ENCODE data around the gene ITPKC.

The ITPKC gene

DNA sequence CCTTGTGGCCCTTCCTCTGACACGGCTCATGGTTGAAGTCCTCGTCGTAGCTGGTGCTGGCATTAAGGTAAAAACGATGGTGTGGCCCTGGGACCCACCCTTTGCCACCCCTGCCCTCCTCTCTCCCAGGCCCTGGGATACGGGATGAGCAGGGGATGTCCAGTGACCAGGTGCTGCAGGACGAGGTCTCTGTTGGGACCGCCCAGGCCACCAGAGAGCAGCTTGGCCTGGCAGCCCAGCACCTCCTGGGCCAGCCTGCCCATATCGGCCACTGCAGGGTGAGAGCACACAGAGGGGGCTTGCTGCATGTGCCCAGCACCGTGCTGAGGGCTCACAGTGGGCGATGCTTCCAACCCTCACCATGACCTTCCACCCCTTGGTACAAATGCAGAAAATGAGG is 27.0 kb downstream of the ITPKC start:
- H3K36me3 ChIP-seq (ENCODE audit: control insufficient read depth in 4 of 4, insufficient read depth in 4 of 4, low read length in 3 of 4) = peaks cover 0 to 17% (median 11%) of the 10 kb centered on the region in 4 experiments
- peaks cover 0 to 6% (median 0%) of the 10 kb centered on the region in 4 experiments for H3K4me1 ChIP-seq (ENCODE audit: control extremely low read depth in 1 of 4, control insufficient read depth in 4 of 4, insufficient read depth in 4 of 4, low read length in 3 of 4)
- 98% methylated on average over 10 of the region's 10 CpGs for WGBS (ENCODE audit: insufficient coverage)
- ChIA-PET CTCF (interaction anchor here (0.6 to 1.5 kb wide), 6 partner anchors 8 to 76 kb away, joined by 3 to 4 read pairs (median 3); no protein-coding TSS in a partner anchor), POLR2A (interaction anchor here (0.6 kb wide), 1 partner anchor 24 kb away, joined by 3 read pairs; no protein-coding TSS in a partner anchor)
- H3K9me3 ChIP-seq (ENCODE audit: control extremely low read depth in 1 of 5, control insufficient read depth in 4 of 5, insufficient read depth in 2 of 5, low read depth in 1 of 5, low read length in 4 of 5) = no peaks in the 10 kb centered on the region
- H3K27me3 ChIP-seq (replicated peaks in 2 of 5; ENCODE audit: control insufficient read depth in 4 of 5, insufficient read depth in 5 of 5, low read length in 4 of 5) = no peaks in the 10 kb centered on the region
- no peak overlapping the region for H3K4me3 ChIP-seq (ENCODE audit: control insufficient read depth in 1 of 7, extremely low read depth in 1 of 7, insufficient read depth in 4 of 7, low read depth in 2 of 7, low read length in 6 of 7)
- DNase-seq = no peak
- H3K27ac ChIP-seq (ENCODE audit: insufficient read depth in 1 of 2, low read depth in 1 of 2, low read length in 2 of 2, poor library complexity in 1 of 2, severe bottlenecking in 2 of 2) = no peak overlapping the region

GRCh38 chr19:40744554-40745401 is 27.9 kb downstream of the ITPKC start:
- no peaks in the 10 kb centered on the region for H3K9me3 ChIP-seq (ENCODE audit: control extremely low read depth in 1 of 5, control insufficient read depth in 4 of 5, insufficient read depth in 2 of 5, low read depth in 1 of 5, low read length in 4 of 5)
- POLR2A ChIA-PET = interaction anchor here (0.6 kb wide), 1 partner anchor 23 kb away, joined by 3 read pairs; no protein-coding TSS in a partner anchor
- H3K27me3 ChIP-seq (replicated peaks in 2 of 5; ENCODE audit: control insufficient read depth in 4 of 5, insufficient read depth in 5 of 5, low read length in 4 of 5) = no peaks in the 10 kb centered on the region
- H3K4me3 ChIP-seq (ENCODE audit: control insufficient read depth in 1 of 7, extremely low read depth in 1 of 7, insufficient read depth in 4 of 7, low read depth in 2 of 7, low read length in 6 of 7) = no peak overlapping the region
- DNase-seq = no peak
- H3K27ac ChIP-seq (ENCODE audit: insufficient read depth in 1 of 2, low read depth in 1 of 2, low read length in 2 of 2, poor library complexity in 1 of 2, severe bottlenecking in 2 of 2) = no peak overlapping the region
- H3K4me1 ChIP-seq (ENCODE audit: control extremely low read depth in 1 of 4, control insufficient read depth in 4 of 4, insufficient read depth in 4 of 4, low read length in 3 of 4) = peaks cover 2 to 14% (median 7%) of the 10 kb centered on the region in 4 experiments
- WGBS (ENCODE audit: insufficient coverage) = 89% methylated on average over 11 of the region's 17 CpGs
- CTCF ChIA-PET = interaction anchor here (1.0 to 1.4 kb wide), 3 partner anchors 12 to 75 kb away, joined by 3 read pairs; no protein-coding TSS in a partner anchor
- peaks cover 0 to 8% (median 4%) of the 10 kb centered on the region in 4 experiments for H3K36me3 ChIP-seq (ENCODE audit: control insufficient read depth in 4 of 4, insufficient read depth in 4 of 4, low read length in 3 of 4)

GRCh38 chr19:40745402-40745780 is 28.5 kb downstream of the ITPKC start:
- CTCF ChIA-PET = no interaction called here
- Histone ChIP-seq H3K36me3 (ENCODE audit: control insufficient read depth in 4 of 4, insufficient read depth in 4 of 4, low read length in 3 of 4) (peaks cover 0 to 3% (median 1%) of the 10 kb centered on the region in 4 experiments), H3K9me3 (ENCODE audit: control extremely low read depth in 1 of 5, control insufficient read depth in 4 of 5, insufficient read depth in 2 of 5, low read depth in 1 of 5, low read length in 4 of 5) (no peaks in the 10 kb centered on the region), H3K4me1 (ENCODE audit: control extremely low read depth in 1 of 4, control insufficient read depth in 4 of 4, insufficient read depth in 4 of 4, low read length in 3 of 4) (peaks cover 3 to 18% (median 12%) of the 10 kb centered on the region in 4 experiments), H3K27me3 (replicated peaks in 2 of 5; ENCODE audit: control insufficient read depth in 4 of 5, insufficient read depth in 5 of 5, low read length in 4 of 5) (no peaks in the 10 kb centered on the region), H3K4me3 (ENCODE audit: control insufficient read depth in 1 of 7, extremely low read depth in 1 of 7, insufficient read depth in 4 of 7, low read depth in 2 of 7, low read length in 6 of 7) (no peak overlapping the region), H3K27ac (ENCODE audit: insufficient read depth in 1 of 2, low read depth in 1 of 2, low read length in 2 of 2, poor library complexity in 1 of 2, severe bottlenecking in 2 of 2) (no peak overlapping the region)
- POLR2A ChIA-PET = no interaction called here
- WGBS (ENCODE audit: insufficient coverage) = 100% methylated on average over 6 of the region's 7 CpGs
- DNase-seq = no peak

DNA sequence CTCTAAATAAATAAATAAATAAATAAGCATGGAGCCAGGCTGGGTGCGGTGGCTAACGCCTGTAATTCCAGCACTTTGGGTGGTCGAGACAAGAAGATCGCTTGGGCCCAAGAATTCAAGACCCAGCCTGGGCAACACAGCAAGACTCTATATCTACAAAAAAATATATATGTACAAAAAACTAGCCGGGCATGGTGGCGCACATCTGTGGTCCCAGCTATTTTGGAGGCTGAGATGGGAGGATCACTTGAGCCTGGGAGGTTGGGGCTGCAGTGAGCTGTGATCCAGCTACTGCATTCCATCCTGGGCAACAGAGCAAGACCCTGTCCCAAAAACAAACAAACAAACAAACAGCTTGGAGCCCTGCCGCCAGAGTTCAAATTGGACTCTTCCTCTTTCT is 30.6 kb downstream of the ITPKC start:
- no peak for DNase-seq
- Histone ChIP-seq H3K36me3 (ENCODE audit: control insufficient read depth in 4 of 4, insufficient read depth in 4 of 4, low read length in 3 of 4) (peaks cover 0 to 2% (median 0%) of the 10 kb centered on the region in 4 experiments), H3K9me3 (ENCODE audit: control extremely low read depth in 1 of 5, control insufficient read depth in 4 of 5, insufficient read depth in 2 of 5, low read depth in 1 of 5, low read length in 4 of 5) (no peaks in the 10 kb centered on the region), H3K27ac (ENCODE audit: insufficient read depth in 1 of 2, low read depth in 1 of 2, low read length in 2 of 2, poor library complexity in 1 of 2, severe bottlenecking in 2 of 2) (no peak overlapping the region), H3K4me3 (ENCODE audit: control insufficient read depth in 1 of 7, extremely low read depth in 1 of 7, insufficient read depth in 4 of 7, low read depth in 2 of 7, low read length in 6 of 7) (no peak overlapping the region), H3K27me3 (replicated peaks in 2 of 5; ENCODE audit: control insufficient read depth in 4 of 5, insufficient read depth in 5 of 5, low read length in 4 of 5) (no peaks in the 10 kb centered on the region), H3K4me1 (ENCODE audit: control extremely low read depth in 1 of 4, control insufficient read depth in 4 of 4, insufficient read depth in 4 of 4, low read length in 3 of 4) (peaks cover 6 to 32% (median 25%) of the 10 kb centered on the region in 4 experiments)
- WGBS (ENCODE audit: insufficient coverage) = 100% methylated on average over 3 of the region's 7 CpGs
- CTCF ChIA-PET = interaction anchor here (1.5 to 2.3 kb wide), 3 partner anchors 23 to 56 kb away, joined by 4 to 5 read pairs (median 4); partner anchors contain the start of gene RAB4B
- POLR2A ChIA-PET = no interaction called here

DNA sequence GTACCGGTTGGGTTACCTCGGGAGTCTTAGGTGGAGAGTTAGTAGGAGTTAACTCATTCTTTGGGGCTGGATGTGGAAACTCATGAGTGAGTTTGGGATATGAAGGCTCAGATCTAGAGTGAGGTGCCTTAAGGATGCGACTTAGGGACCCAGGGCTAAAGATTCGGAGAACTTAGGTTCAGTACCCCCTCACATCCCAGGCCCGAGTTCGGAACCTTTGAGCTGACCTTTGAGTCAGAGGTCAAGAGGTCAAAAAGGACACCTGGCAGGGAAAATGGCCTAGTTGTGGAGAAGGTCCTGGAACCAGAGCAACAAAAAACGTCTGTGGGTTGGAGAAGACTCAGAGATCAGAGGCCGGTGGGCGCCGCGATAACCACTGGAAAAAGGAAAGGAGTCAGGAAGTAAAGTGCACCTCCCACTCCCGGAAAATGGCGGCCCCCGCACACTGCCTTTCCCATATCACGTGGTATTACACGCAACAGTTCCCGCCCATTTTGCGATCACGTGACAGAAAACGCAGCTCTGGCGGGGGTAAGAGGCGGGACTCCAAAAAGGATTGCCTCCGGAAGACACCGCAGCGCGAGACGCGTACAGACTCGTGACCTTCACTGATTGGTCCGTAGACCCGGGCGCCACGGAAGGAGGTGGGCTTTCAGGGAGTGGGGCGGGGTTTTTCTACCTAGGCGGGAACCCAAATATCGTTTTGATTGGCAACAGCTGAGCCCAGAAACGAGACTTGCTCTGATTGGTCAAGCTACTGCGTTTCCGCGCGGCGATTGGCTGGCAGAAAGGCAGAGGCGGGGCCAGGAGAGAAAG is 33.4 kb downstream of the ITPKC start, which contains the start of gene ACTMAP:
Gene ACTMAP, minus strand, starts transcription at position 420 of the 816 bp plus-strand sequence. CDS start 674 bp downstream, outside the sequence.
- POLR2A ChIA-PET = interaction anchor here (0.6 to 1.5 kb wide), 7 partner anchors 16 to 329 kb away, joined by 3 to 15 read pairs (median 4); partner anchors contain the start of genes COQ8B, EGLN2 and RAB4B
- Histone ChIP-seq H3K4me1 (ENCODE audit: control extremely low read depth in 1 of 4, control insufficient read depth in 4 of 4, insufficient read depth in 4 of 4, low read length in 3 of 4) (peaks cover 6 to 53% (median 39%) of the 10 kb centered on the region in 4 experiments), H3K27ac (ENCODE audit: insufficient read depth in 1 of 2, low read depth in 1 of 2, low read length in 2 of 2, poor library complexity in 1 of 2, severe bottlenecking in 2 of 2) (peak within 1 kb of the TSS; percentile 91 to 95), H3K9me3 (ENCODE audit: control extremely low read depth in 1 of 5, control insufficient read depth in 4 of 5, insufficient read depth in 2 of 5, low read depth in 1 of 5, low read length in 4 of 5) (no peaks in the 10 kb centered on the region), H3K27me3 (replicated peaks in 2 of 5; ENCODE audit: control insufficient read depth in 4 of 5, insufficient read depth in 5 of 5, low read length in 4 of 5) (no peaks in the 10 kb centered on the region), H3K36me3 (ENCODE audit: control insufficient read depth in 4 of 4, insufficient read depth in 4 of 4, low read length in 3 of 4) (peaks cover 0 to 10% (median 4%) of the 10 kb centered on the region in 4 experiments), H3K4me3 (ENCODE audit: control insufficient read depth in 1 of 7, extremely low read depth in 1 of 7, insufficient read depth in 4 of 7, low read depth in 2 of 7, low read length in 6 of 7) (peak within 1 kb of the TSS; percentile 65 to 91 (median 82))
- peak; percentile 100 for DNase-seq
- CTCF ChIA-PET = interaction anchor here (1.0 kb wide), 1 partner anchor 59 kb away, joined by 4 read pairs; no protein-coding TSS in a partner anchor
- WGBS (ENCODE audit: insufficient coverage) = 0% methylated on average over 40 of the region's 43 CpGs

DNA sequence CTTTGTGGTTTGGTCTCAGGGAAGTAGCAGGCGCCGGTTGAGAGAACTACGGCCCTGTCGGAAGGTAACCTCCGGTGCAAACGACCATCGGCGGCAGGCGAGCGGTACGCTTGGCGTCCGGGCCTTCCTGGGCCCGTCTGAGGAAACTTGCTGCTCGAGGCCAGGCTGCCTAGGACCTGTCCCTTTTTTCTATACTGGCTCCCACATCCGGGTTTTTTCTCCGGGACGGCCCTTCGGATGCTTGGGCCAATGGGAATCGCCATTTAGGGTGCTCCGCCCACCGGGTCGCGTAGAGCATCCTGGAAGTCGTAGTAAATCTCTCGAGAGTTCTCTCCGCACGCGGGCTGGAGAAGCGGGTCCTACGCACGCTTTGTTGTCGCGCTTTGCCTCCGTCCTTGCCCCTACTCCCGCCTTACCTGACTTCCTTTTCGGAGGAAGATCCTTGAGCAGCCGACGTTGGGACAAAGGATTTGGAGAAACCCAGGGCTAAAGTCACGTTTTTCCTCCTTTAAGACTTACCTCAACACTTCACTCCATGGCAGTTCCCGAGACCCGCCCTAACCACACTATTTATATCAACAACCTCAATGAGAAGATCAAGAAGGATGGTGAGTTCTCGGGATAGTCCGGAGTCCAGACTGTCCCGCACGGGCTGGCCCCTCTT is 34.1 kb downstream of the ITPKC start, which contains the start of gene SNRPA:
Gene SNRPA, plus strand, starts transcription at position 330 of the 664 bp plus-strand sequence. Its CDS starts 206 bp downstream, at position 536.
- DNase-seq = peak; percentile 97 to 98 (median 97)

More for the DNA sequence above, 34.1 kb downstream of the ITPKC start, which contains the start of gene SNRPA:
- ChIA-PET POLR2A (interaction anchor here (0.6 to 1.5 kb wide), 6 partner anchors 26 to 330 kb away, joined by 3 to 15 read pairs (median 4); partner anchors contain the start of genes COQ8B, EGLN2 and RAB4B), CTCF (interaction anchor here (1.0 kb wide), 1 partner anchor 59 kb away, joined by 4 read pairs; no protein-coding TSS in a partner anchor)
- H3K4me3 ChIP-seq (ENCODE audit: control insufficient read depth in 1 of 7, extremely low read depth in 1 of 7, insufficient read depth in 4 of 7, low read depth in 2 of 7, low read length in 6 of 7) = peak within 1 kb of the TSS; percentile 65 to 91 (median 82)
- H3K4me1 ChIP-seq (ENCODE audit: control extremely low read depth in 1 of 4, control insufficient read depth in 4 of 4, insufficient read depth in 4 of 4, low read length in 3 of 4) = peaks cover 6 to 61% (median 43%) of the 10 kb centered on the region in 4 experiments
- peak within 1 kb of the TSS; percentile 91 to 95 for H3K27ac ChIP-seq (ENCODE audit: insufficient read depth in 1 of 2, low read depth in 1 of 2, low read length in 2 of 2, poor library complexity in 1 of 2, severe bottlenecking in 2 of 2)
- under 1% methylated on average over 46 of the region's 46 CpGs for WGBS (ENCODE audit: insufficient coverage)
- H3K36me3 ChIP-seq (ENCODE audit: control insufficient read depth in 4 of 4, insufficient read depth in 4 of 4, low read length in 3 of 4) = peaks cover 0 to 18% (median 10%) of the 10 kb centered on the region in 4 experiments
- no peaks in the 10 kb centered on the region for H3K9me3 ChIP-seq (ENCODE audit: control extremely low read depth in 1 of 5, control insufficient read depth in 4 of 5, insufficient read depth in 2 of 5, low read depth in 1 of 5, low read length in 4 of 5)
- no peaks in the 10 kb centered on the region for H3K27me3 ChIP-seq (replicated peaks in 2 of 5; ENCODE audit: control insufficient read depth in 4 of 5, insufficient read depth in 5 of 5, low read length in 4 of 5)
